Central memory CD8-positive, alpha-beta T cell (primary cell): Measurements from ENCODE around the gene NAALAD2.
"Not testable (repeated sequence)": the region's sequence is repeated elsewhere in the genome, so short reads cannot be mapped to it uniquely, and the experiment has no call there.

ENCODE experiments used
- ATAC-seq: fragments of 150-1000 bp; cut with Tn5 transposase; replicated peaks from 2 replicates; pipeline ENCODE4 v1.10.0; 2022; ENCODE audit warnings: mild to moderate bottlenecking, moderate FRiP score, moderate number of reproducible peaks; ENCODE audit not compliant: poor library complexity, severe bottlenecking; ENCODE audit errors: extremely low read depth
- DNase-seq, 2 donors: peaks; one replicate each; pipeline ENCODE4 v3.0.0; 2021; ENCODE audit warnings: low spot score in 2 of 2
- H3K27ac Mint-ChIP-seq: one replicate; pipeline ENCODE4 v1.8.0; 2022; ENCODE audit warnings: low read depth, mild to moderate bottlenecking, moderate library complexity, mixed read lengths
- H3K27me3 Mint-ChIP-seq: one replicate; pipeline ENCODE4 v1.8.0; 2022; ENCODE audit warnings: mixed read lengths
- H3K36me3 Mint-ChIP-seq: one replicate; pipeline ENCODE4 v1.8.0; 2022; ENCODE audit warnings: mild to moderate bottlenecking, moderate library complexity, mixed read lengths; ENCODE audit not compliant: insufficient read depth
- H3K4me1 Mint-ChIP-seq: one replicate; pipeline ENCODE4 v1.8.0; 2022; ENCODE audit warnings: mixed read lengths
- H3K4me3 Mint-ChIP-seq: one replicate; pipeline ENCODE4 v1.8.0; 2022; ENCODE audit warnings: mild to moderate bottlenecking, moderate library complexity, mixed read lengths
- H3K9me3 Mint-ChIP-seq: one replicate; pipeline ENCODE4 v1.8.0; 2022; ENCODE audit warnings: mixed read lengths

Gene NAALAD2

DNA sequence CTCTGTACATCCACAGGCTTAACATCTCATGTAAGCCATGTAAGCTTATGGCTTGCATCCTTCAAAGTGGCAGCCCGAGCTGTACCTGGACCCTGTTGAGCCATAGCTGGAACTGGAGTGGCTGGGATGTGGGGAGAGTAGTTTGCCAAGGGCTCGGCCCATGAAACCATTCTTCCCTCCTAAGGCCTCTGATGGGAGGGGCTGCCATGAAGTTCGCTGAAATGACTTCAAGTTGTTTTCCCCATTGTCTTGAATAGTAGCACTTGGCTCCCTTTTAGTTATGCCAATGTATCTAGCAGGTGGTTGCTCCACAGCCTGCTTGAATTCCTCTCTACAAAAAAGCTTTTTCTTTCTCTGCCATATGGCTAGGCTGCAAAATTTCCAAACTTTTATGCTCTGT is 93.6 kb downstream of the NAALAD2 start:
- DNase-seq (no peak), ATAC-seq (no peak)
- Mint-ChIP-seq H3K27ac (no peak overlapping the region), H3K9me3 (no peaks in the 10 kb centered on the region), H3K4me1 (peaks cover 11% of the 10 kb centered on the region), H3K27me3 (no peaks in the 10 kb centered on the region), H3K36me3 (peaks cover 2% of the 10 kb centered on the region), H3K4me3 (no peak overlapping the region)

DNA sequence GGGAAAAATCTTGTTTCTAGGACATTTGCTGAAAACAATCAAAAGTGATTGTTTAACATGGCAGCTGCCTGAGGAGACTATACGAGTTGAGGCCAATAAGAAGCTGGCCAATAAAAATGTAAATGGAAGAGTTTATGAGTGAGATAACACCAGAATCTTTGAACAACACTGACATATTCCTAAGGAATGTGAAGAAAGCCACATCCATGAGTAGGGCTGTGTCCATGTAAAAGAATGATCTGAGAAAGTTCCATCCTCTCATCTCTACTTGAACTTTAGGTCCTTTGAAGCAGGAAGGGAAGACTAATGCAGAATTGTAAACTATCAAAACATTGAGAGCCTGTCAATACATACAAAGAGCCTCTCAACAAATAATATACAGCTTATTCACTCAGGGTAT is 95.3 kb downstream of the NAALAD2 start:
- Mint-ChIP-seq H3K27me3 (no peaks in the 10 kb centered on the region), H3K4me1 (no peaks in the 10 kb centered on the region)

DNA sequence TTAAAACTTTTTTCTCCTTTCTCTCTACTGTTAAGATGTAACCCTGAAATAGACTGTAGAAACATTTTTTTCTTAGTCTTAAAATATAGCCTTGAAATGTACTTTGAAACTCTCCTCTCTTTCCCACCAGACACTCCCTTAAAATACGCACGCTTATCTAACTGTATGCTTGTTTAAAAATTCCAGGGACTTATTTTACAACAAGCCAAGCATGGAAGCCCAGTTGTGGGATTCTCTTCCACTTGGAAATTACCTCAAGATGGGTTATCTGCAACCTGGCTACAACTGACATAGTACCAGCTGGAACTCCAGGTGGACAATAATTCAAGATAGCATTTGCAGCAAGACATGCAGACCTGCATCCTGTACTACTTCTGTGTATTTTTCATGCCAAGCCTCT is 100.5 kb downstream of the NAALAD2 start:
- Mint-ChIP-seq H3K9me3 (no peaks in the 10 kb centered on the region), H3K4me3 (no peak overlapping the region), H3K4me1 (no peaks in the 10 kb centered on the region), H3K36me3 (no peaks in the 10 kb centered on the region), H3K27ac (no peak overlapping the region), H3K27me3 (peaks cover 16% of the 10 kb centered on the region)
- no peak for DNase-seq
- no peak for ATAC-seq

More for the DNA sequence above, 95.3 kb downstream of the NAALAD2 start:
- H3K9me3 Mint-ChIP-seq = no peaks in the 10 kb centered on the region
- DNase-seq (no peak), ATAC-seq (no peak)
- H3K36me3 Mint-ChIP-seq = no peaks in the 10 kb centered on the region
- H3K27ac Mint-ChIP-seq = no peak overlapping the region
- no peak overlapping the region for H3K4me3 Mint-ChIP-seq

DNA sequence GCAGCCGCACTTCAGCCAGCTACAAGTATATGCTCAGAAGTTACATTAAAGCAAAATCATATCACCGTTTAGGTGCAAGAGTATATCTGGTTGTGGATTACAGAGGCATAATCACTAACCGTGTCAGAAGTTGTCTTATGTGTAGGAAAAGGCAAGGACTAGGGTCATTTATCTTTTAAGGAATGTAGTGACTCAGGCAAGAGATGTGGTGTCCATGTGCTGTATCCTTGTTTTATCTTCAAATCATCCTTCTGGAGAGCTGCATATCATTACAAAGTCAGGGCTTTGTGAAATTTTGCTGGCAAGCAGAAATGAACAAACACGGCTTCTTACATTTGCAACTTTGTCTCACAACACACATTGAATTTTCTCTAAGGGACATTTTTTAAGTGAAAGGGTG is 101.1 kb downstream of the NAALAD2 start:
- no peaks in the 10 kb centered on the region for H3K4me1 Mint-ChIP-seq
- H3K36me3 Mint-ChIP-seq = no peaks in the 10 kb centered on the region
- DNase-seq (no peak), ATAC-seq (no peak)
- H3K27ac Mint-ChIP-seq = no peak overlapping the region
- H3K27me3 Mint-ChIP-seq = peaks cover 16% of the 10 kb centered on the region
- no peak overlapping the region for H3K4me3 Mint-ChIP-seq
- no peaks in the 10 kb centered on the region for H3K9me3 Mint-ChIP-seq

DNA sequence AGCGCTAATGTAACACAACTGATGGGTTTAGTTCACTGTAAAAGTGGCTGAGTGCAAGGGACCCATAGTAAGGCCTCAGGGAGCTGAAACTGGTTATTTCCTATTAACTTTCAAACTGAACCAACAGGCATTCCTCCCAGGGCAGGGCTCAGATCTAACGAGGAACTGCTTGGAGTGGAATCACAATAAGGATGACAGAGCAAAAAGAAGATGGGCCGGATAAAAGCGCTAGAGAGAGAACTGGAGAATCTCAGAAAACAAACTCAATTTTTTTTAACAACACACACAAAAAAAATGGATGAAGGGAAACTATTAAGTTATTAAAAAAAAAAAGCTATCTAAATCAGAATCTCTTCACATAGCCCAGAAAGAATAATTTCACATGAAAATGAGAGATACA is 102.5 kb downstream of the NAALAD2 start:
- no peaks in the 10 kb centered on the region for H3K9me3 Mint-ChIP-seq
- no peak overlapping the region for H3K27ac Mint-ChIP-seq
- no peak overlapping the region for H3K4me3 Mint-ChIP-seq
- H3K27me3 Mint-ChIP-seq = peaks cover 28% of the 10 kb centered on the region
- ATAC-seq (no peak), DNase-seq (no peak)
- no peaks in the 10 kb centered on the region for H3K36me3 Mint-ChIP-seq
- H3K4me1 Mint-ChIP-seq = no peaks in the 10 kb centered on the region

DNA sequence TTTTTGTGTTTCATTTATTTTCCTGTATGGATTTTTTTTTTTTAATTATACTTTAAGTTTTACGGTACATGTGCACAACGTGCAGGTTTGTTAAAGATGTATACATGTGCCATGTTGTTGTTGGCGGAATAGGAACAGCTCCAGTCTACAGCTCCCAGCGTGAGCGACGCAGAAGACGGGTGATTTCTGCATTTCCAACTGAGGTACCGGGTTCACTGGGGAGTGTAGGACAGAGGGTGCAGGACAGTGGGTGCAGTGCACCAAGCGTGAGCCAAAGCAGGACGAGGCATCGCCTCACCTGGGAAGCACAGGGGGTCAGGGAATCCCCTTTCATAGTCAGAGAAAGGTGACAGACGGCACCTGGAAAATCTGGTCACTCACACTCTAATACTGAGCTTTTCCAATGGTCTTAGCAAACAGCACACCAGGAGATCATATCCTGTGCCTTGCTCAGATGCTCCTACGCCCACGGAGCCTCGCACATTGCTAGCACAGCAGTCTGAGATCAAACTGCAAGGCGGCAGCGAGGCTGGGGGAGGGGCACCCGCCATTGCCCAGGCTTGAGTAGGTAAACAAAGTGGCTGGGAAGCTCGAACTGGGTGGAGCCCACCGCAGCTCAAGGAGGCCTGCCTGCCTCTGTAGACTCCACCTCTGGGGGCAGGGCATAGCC is 105.6 kb downstream of the NAALAD2 start:
- not testable (repeated sequence) for H3K27ac Mint-ChIP-seq, H3K9me3 Mint-ChIP-seq, H3K4me3 Mint-ChIP-seq

DNA sequence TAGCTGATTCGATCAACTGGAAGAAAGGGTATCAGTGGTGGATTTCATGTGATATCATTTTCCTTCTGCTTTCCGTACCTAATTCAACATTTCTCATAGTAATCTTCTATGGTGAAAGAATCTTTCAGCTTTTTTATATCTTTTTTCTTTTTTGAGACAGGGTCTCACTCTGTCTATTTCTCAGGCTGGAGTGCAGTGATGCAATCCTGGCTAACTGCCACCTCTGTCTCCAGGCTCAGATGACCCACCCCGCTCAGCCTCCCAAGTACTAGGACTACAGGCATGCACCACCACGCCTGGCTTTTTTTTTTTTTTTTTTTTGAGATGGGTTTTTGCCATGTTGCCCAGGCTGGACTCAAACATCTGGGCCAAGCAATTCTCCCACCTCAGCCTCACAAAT is 107.0 kb downstream of the NAALAD2 start:
- ATAC-seq (no peak), DNase-seq (no peak)
- Mint-ChIP-seq H3K4me3 (no peak overlapping the region), H3K27ac (no peak overlapping the region), H3K4me1 (no peaks in the 10 kb centered on the region), H3K36me3 (no peaks in the 10 kb centered on the region), H3K27me3 (peaks cover 55% of the 10 kb centered on the region), H3K9me3 (no peaks in the 10 kb centered on the region)

More for the DNA sequence above, 105.6 kb downstream of the NAALAD2 start:
- H3K27me3 Mint-ChIP-seq = peaks cover 52% of the 10 kb centered on the region
- H3K36me3 Mint-ChIP-seq, ATAC-seq, H3K4me1 Mint-ChIP-seq, DNase-seq: not testable (repeated sequence)
